Hepatocyte (in vitro differentiated cells): ENCODE data around the gene HOXD11. TPM values are rescaled to one million over a fixed set of nuclear protein-coding genes. Genes with fewer than 3 reads are reported as not detected.

Source experiments
- DNase-seq: peaks from one replicate; pipeline ENCODE4 v3.0.0-alpha.2; 2016; ENCODE audit warnings: low spot score
- H2AFZ ChIP-seq: fragments of 200-600 bp; sonication (generic); 2 replicates; pipeline ENCODE4 v1.6.0; 2016; ENCODE audit warnings: antibody characterized with exemption, mild to moderate bottlenecking
- H3K27ac ChIP-seq: fragments of 200-600 bp; sonication (generic); 2 replicates; pipeline ENCODE4 v1.5.1; 2016; ENCODE audit warnings: mild to moderate bottlenecking
- H3K27me3 ChIP-seq: fragments of 200-600 bp; sonication (generic); 2 replicates; pipeline ENCODE4 v1.6.1; 2016
- H3K36me3 ChIP-seq: fragments of 200-600 bp; sonication (generic); replicated peaks from 2 replicates; pipeline ENCODE4 v1.5.1; 2016; ENCODE audit warnings: low read depth; ENCODE audit not compliant: insufficient read depth
- H3K4me1 ChIP-seq: fragments of 200-600 bp; sonication (generic); 2 replicates; pipeline ENCODE4 v1.5.1; 2016; ENCODE audit warnings: mild to moderate bottlenecking, moderate library complexity; ENCODE audit not compliant: insufficient read depth
- H3K4me2 ChIP-seq: fragments of 200-600 bp; sonication (generic); 2 replicates; pipeline ENCODE4 v1.6.0; 2016
- H3K4me3 ChIP-seq: fragments of 200-600 bp; sonication (generic); 2 replicates; pipeline ENCODE4 v1.5.1; 2016; ENCODE audit warnings: mild to moderate bottlenecking
- H3K79me2 ChIP-seq: fragments of 200-600 bp; sonication (generic); 2 replicates; pipeline ENCODE4 v1.6.0; 2017; ENCODE audit warnings: mild to moderate bottlenecking
- H3K9me2 ChIP-seq: fragments of 200-600 bp; sonication (generic); replicated peaks from 2 replicates; pipeline ENCODE4 v1.6.0; 2017; ENCODE audit warnings: mild to moderate bottlenecking; ENCODE audit not compliant: insufficient read depth
- H3K9me3 ChIP-seq: fragments of 200-600 bp; sonication (generic); 2 replicates; pipeline ENCODE4 v1.5.1; 2016; ENCODE audit warnings: low read depth, mild to moderate bottlenecking
- H4K20me1 ChIP-seq: fragments of 200-600 bp; sonication (generic); 2 replicates; pipeline ENCODE4 v1.6.0; 2016; ENCODE audit warnings: mild to moderate bottlenecking; ENCODE audit not compliant: insufficient read depth, poor library complexity, severe bottlenecking
- EZH2 ChIP-seq: fragments of 200-600 bp; sonication (generic); IDR thresholded peaks from 2 replicates; pipeline ENCODE4 v1.6.1; 2016; ENCODE audit warnings: antibody characterized with exemption, mild to moderate bottlenecking, borderline replicate concordance
- EZH2phosphoT487 ChIP-seq: fragments of 200-600 bp; sonication (generic); IDR thresholded peaks from one replicate; pipeline ENCODE4 v1.6.1; 2018; ENCODE audit warnings: antibody characterized with exemption, mild to moderate bottlenecking, low read depth, moderate library complexity; ENCODE audit not compliant: unreplicated experiment, severe bottlenecking
- WGBS: methylation state at CpG from one replicate; pipeline ENCODE4 v1.1.6; 2016; ENCODE audit warnings: low lambda C conversion rate; ENCODE audit errors: missing lambda C conversion rate; 5-methylcytosine and 5-hydroxymethylcytosine counted together
- polyA plus RNA-seq: library from polyadenylated mRNA; unstranded; fragments of >200 nt; fragmentation: Nextera tagmentation; extraction: Ambion mirVana; gene quantifications from 2 replicates; pipeline ENCODE4 v1.2.1, GENCODE V29; 2016
- total RNA-seq: library from RNA; depleted of rRNA; stranded (reverse); fragments of >200 nt; gene quantifications from 2 replicates; pipeline ENCODE4 v1.2.3, GENCODE V29; 2014
- TF ChIP-seq, protein P1 (sequence below): fragments of 200-600 bp; sonication (generic); IDR thresholded peaks from 2 replicates; pipeline ENCODE4 v1.5.1; 2016; ENCODE audit warnings: antibody characterized with exemption, mild to moderate bottlenecking; ENCODE audit not compliant: poor library complexity

The HOXD11 gene
- total and polyA plus RNA-seq, 2 experiments from 2014 or later: 6.3 to 9.9 TPM

DNA sequence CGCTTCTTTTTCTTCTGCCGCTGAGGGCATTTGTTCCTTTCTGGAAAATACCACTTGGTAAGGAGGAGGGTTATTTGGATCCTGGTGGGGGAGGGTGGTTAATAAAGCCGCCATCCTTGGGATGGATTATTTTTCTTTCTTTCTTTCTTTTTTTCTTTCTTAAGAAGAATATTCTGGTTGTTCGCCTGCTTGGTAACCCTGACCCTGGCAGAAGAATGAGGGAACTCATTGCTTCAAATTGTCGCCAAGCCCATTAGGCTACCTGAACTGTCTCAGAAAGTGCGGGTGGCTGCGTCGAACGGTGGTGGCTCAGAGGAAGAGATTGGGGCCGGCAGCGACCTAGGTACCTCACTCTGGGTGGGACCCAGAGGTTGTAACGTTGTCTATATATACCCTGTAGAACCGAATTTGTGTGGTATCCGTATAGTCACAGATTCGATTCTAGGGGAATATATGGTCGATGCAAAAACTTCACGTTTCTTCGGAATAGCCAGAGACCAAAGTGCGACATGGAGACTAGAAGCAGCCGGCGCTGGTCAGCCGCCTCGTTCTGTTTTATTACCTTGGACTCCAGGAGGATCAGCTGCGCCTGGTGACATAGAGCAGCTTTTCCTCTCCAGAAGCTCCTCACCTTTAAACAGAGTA, 43.0 kb downstream of the HOXD11 start:
- WGBS: 38% methylated on average over 24 of the region's 24 CpGs
- Histone ChIP-seq H3K79me2 (no peaks in the 10 kb centered on the region), H3K27me3 (peaks cover 98% of the 10 kb centered on the region), H3K36me3 (no peaks in the 10 kb centered on the region), H4K20me1 (no peaks in the 10 kb centered on the region), H3K4me3 (no peak overlapping the region), H3K9me3 (no peaks in the 10 kb centered on the region), H3K4me1 (no peaks in the 10 kb centered on the region), H3K4me2 (no peak overlapping the region), H2AFZ (no peak overlapping the region), H3K27ac (no peak overlapping the region), H3K9me2 (no peaks in the 10 kb centered on the region)
- no peak for DNase-seq
- TF ChIP-seq EZH2: peak; percentile 80
- TF ChIP-seq EZH2phosphoT487: no peak
- TF ChIP-seq, protein P1, sequence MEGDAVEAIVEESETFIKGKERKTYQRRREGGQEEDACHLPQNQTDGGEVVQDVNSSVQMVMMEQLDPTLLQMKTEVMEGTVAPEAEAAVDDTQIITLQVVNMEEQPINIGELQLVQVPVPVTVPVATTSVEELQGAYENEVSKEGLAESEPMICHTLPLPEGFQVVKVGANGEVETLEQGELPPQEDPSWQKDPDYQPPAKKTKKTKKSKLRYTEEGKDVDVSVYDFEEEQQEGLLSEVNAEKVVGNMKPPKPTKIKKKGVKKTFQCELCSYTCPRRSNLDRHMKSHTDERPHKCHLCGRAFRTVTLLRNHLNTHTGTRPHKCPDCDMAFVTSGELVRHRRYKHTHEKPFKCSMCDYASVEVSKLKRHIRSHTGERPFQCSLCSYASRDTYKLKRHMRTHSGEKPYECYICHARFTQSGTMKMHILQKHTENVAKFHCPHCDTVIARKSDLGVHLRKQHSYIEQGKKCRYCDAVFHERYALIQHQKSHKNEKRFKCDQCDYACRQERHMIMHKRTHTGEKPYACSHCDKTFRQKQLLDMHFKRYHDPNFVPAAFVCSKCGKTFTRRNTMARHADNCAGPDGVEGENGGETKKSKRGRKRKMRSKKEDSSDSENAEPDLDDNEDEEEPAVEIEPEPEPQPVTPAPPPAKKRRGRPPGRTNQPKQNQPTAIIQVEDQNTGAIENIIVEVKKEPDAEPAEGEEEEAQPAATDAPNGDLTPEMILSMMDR: no peak

DNA sequence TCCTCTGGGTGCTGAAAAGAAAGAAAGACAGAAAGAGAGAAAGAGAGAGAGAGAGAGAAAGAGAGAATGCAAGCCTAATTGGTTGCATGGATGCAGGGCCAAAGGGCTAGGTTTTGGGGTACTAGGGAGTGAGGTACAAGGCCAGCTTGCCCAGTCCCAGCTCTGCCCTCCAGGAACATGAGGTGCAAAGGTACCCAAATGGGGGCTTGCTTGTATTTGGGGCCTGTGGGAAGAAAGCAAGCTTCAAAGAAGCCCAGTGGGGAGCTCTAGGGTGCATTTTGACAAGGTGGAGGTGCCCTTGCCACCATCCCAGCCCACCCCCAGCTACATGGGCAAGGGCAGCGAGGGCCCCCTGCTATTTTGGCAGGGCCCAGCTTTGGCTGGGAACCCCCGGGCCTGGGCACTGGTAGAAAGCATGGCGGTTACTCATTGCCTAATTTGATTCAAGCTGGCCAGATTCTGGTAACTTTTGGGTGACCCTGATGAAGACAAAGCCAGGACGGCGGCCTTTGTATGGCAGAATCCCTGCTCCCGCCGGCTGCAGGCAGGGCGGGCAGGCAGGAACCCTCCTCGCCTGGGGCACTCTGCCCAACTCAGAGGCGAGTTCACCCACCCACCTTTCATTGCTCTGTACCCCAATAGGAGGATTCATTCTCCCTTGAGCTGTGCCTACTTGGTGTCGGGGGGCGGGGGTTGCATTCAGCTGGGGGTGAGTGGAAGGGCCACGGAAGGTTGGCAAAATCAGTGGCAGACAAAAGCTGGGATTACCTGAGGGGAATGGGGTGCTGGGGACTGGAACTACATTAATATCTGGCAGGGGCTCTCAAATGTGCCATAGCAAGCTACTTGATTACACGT, 43.7 kb downstream of the HOXD11 start:
- Histone ChIP-seq H3K27ac (no peak overlapping the region), H4K20me1 (no peaks in the 10 kb centered on the region), H3K36me3 (no peaks in the 10 kb centered on the region), H3K4me1 (no peaks in the 10 kb centered on the region), H3K9me3 (no peaks in the 10 kb centered on the region), H3K27me3 (peaks cover 98% of the 10 kb centered on the region), H3K79me2 (no peaks in the 10 kb centered on the region), H3K4me3 (no peak overlapping the region), H2AFZ (no peak overlapping the region), H3K9me2 (no peaks in the 10 kb centered on the region), H3K4me2 (no peak overlapping the region)
- no peak for DNase-seq
- 40% methylated on average over 14 of the region's 14 CpGs for WGBS
- TF ChIP-seq EZH2phosphoT487 (peak; percentile 24), EZH2 (no peak)

DNA sequence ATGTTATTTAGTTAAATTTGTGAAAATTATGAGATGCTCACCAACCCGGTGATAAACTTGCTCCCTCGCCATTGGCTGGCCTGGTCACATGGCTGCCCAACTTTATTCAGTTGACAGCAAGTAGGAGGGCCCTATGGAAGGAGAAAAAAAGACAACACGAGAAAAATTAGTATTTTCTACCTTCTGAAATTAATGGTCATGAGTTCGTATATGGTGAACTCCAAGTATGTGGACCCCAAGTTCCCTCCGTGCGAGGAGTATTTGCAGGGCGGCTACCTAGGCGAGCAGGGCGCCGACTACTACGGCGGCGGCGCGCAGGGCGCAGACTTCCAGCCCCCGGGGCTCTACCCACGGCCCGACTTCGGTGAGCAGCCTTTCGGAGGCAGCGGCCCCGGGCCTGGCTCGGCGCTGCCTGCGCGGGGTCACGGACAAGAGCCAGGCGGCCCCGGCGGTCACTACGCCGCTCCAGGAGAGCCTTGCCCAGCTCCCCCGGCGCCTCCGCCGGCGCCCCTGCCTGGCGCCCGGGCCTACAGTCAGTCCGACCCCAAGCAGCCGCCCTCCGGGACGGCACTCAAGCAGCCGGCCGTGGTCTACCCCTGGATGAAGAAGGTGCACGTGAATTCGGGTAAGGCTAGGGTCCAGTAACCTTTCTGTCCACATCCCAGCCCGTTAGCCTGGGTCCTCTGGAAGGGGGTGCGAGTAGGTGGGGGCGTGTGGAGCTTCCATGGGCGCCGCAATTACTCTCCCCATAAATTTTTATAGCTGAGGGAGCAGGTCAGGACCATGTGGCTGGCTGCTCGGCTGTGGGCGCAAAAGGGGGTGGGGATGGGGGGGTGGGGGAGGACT, 44.6 kb downstream of the HOXD11 start, which contains the start of gene HOXD4:
HOXD4 (plus strand) TSS at position 109 of the 846 bp plus-strand sequence; CDS start at position 193, 84 bp downstream.
- Histone ChIP-seq H2AFZ (no peak within 1 kb of the TSS), H3K27me3 (peaks cover 98% of the 10 kb centered on the region)

More for the DNA sequence above, 44.6 kb downstream of the HOXD11 start, which contains the start of gene HOXD4:
- no peaks in the 10 kb centered on the region for H4K20me1 ChIP-seq
- no peak within 1 kb of the TSS for H3K27ac ChIP-seq
- no peak for DNase-seq
- H3K9me3 ChIP-seq: no peaks in the 10 kb centered on the region
- 14% methylated on average over 55 of the region's 55 CpGs for whole genome bisulfite sequencing
- H3K4me3 ChIP-seq: no peak within 1 kb of the TSS
- no peaks in the 10 kb centered on the region for H3K4me1 ChIP-seq
- no peaks in the 10 kb centered on the region for H3K9me2 ChIP-seq
- no peaks in the 10 kb centered on the region for H3K36me3 ChIP-seq
- TF ChIP-seq, protein P1: no peak
- TF ChIP-seq EZH2 (peak; percentile 96), EZH2phosphoT487 (peak; percentile 67)
- no peaks in the 10 kb centered on the region for H3K79me2 ChIP-seq
- H3K4me2 ChIP-seq: peak within 1 kb of the TSS; percentile 61
